Fibroblast of lung (primary cell): ENCODE measurements around the gene BEND7.

ENCODE experiments used
- EZH2 ChIP-seq: IDR thresholded peaks from 2 replicates; pipeline ENCODE4 v1.5.1; 2012; ENCODE audit warnings: low read length, control low read depth, mild to moderate bottlenecking; ENCODE audit errors: missing control alignments
- TF ChIP-seq, protein P1 (sequence below), 2 donors: IDR thresholded peaks in 1 of 2; conservative IDR thresholded peaks in 1 of 2; 1 replicate in 1 of 2; 2 replicates in 1 of 2; pipeline ENCODE4 v1.5.1; 2011 to 2012; ENCODE audit warnings: low read length in 2 of 2, control low read depth in 1 of 2, inconsistent platforms in 1 of 2, low read depth in 1 of 2, mild to moderate bottlenecking in 1 of 2

DNA sequence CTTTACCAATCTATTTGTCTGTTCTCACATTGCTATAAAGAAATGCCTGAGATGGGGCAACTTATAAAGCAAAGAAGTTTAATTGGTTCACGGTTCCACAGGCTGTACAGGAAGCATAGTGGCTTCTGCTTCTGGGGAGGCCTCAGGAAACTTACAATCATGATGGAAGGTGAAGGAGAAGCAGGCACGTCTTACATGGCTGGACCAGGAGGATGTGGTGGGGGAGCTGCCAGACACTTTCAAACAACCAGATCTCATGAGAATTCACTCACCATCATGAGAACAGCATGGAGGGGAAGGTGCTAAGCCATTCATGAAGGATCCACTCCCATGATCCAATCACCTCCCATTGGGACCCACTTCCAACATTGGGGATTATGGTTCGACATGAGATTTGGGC is 115.9 kb downstream of the BEND7 start:
- TF ChIP-seq, protein P1, sequence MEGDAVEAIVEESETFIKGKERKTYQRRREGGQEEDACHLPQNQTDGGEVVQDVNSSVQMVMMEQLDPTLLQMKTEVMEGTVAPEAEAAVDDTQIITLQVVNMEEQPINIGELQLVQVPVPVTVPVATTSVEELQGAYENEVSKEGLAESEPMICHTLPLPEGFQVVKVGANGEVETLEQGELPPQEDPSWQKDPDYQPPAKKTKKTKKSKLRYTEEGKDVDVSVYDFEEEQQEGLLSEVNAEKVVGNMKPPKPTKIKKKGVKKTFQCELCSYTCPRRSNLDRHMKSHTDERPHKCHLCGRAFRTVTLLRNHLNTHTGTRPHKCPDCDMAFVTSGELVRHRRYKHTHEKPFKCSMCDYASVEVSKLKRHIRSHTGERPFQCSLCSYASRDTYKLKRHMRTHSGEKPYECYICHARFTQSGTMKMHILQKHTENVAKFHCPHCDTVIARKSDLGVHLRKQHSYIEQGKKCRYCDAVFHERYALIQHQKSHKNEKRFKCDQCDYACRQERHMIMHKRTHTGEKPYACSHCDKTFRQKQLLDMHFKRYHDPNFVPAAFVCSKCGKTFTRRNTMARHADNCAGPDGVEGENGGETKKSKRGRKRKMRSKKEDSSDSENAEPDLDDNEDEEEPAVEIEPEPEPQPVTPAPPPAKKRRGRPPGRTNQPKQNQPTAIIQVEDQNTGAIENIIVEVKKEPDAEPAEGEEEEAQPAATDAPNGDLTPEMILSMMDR (conservative IDR thresholded peaks at IDR 0.05 in 1 of 2, IDR thresholded peaks at IDR 0.05 in 1 of 2; ENCODE audit: low read depth in 1 of 2, low read length in 2 of 2): no peak
- no peak for TF ChIP-seq EZH2
